Activated CD4-positive, alpha-beta T cell treated with anti-CD3 and anti-CD28 coated beads, Interleukin-2, amount 50 U/mL, for 24 hours (primary cell): ENCODE data around the gene MCF2L2.

Source experiments
- DNase-seq, 2 donors: peaks; one replicate each; pipeline ENCODE4 v3.0.0-alpha.2; 2020; ENCODE audit warnings: low read depth in 1 of 2, low spot score in 1 of 2

Gene MCF2L2

GRCh38 chr3:183142199-183142598 lies 286.2 kb downstream of the MCF2L2 start:
- no peak for DNase-seq

DNA sequence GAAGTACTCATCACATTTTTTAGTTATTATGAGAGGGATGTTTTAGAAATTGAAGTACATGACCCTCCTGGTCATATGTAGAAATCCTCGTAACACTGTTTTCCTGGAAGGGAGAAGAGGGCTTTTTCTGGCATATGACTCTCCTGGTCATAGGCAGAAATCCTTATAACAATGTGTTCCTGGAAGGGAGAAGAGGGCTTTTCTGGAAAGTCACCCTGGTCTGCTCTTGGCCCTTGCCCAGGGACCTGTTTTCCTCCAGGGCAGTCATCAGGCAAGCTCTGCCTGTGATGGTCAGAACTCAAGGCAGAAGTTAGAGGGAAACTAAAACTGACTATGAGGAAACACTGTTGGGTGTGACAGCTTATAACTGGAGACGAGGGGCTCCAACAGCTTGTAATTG lies 293.6 kb downstream of the MCF2L2 start:
- no peak for DNase-seq

GRCh38 chr3:183132409-183132808 lies 296.0 kb downstream of the MCF2L2 start:
- no peak for DNase-seq

GRCh38 chr3:183131735-183132134 lies 296.7 kb downstream of the MCF2L2 start:
- DNase-seq: no peak

DNA sequence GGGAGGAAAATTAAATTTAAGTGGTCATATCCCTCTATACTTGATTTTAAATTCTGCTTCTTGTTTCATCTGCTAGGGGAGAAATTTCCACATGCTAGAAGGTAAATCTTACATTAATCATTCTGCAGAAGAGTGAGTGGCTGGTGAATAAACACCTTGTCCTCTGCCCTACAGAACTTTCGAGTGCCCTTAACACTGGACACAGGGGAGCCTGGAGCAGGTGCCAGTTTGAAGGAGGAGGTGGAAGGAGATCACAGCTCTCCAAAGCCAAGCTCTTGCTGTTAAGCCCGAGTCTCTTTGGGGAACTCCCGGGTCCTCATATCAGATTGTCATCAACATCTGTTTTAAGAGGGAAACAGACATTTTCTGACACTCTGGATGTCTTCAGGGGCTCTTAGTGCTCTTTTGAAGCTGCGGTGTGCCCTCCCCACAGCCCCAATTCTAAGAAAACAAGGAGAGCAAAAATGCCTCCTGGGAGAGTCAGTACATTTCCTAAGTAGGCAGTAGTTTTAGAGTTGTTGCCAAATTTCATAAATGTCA lies 297.2 kb downstream of the MCF2L2 start:
- no peak for DNase-seq

DNA sequence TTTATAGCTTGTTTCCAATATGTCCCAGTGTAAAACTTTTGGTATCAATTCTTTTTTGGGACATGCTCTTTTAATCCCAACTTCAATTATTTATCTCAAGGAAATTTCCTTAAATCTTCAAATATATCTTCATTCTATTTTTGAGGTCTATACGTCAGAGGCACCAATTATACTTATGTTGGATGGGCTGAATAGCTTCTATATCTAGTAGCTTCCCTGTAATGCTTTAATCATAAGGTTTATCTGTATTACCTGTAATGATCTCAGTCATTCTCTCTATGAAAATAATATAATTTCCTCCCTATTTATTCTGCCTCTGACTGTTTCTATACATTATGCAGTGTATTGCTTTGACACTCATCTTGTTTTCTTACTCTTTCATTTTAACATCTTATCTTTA lies 299.2 kb downstream of the MCF2L2 start:
- no peak for DNase-seq

- DNase-seq: no peak
These were observed 299.7 kb downstream of the MCF2L2 start for GRCh38 chr3:183128709-183129108.
